Measurements from ENCODE around the gene S100Z.
"Not testable (repeated sequence)": the region's sequence is repeated elsewhere in the genome, so short reads cannot be mapped to it uniquely, and the experiment has no call there.

The S100Z gene

DNA sequence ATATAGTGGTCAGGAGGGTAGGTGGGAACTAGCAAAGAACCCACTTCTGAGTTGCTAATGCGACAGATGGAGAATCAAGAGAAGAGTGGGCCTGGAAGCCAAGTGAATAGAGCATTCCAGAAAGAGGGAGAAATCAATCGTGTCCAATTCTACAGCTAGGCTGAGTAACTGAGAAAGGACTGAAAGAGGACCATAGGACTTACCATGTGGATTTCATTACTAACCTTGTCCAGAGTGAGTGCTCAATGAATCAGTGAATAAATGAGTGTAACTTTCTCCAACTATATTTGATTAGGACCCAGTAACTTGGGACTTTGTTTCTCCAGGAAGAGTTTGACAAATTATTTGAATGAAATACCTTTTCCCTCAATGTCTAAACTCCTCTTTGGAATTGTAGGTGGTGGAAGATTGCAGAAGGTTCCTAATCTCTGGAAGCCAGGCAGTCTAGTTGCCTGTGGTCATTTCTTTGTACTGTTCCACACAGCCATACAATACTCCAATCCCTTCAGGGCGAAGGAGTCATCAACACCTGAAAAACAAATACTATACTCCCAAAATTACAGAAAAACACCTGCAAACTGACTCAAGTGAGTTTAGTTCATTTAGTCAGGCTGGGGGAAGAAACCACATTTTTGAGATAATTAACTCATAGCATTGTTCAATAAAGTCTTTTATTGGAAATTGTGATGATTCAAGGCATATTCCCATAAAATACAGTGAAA, 33.5 kb upstream of the S100Z start:
- no peak overlapping the region for H3K9ac ChIP-seq (ENCODE audit: low read depth, low read length)
- H3K4me1 ChIP-seq (ENCODE audit: insufficient read depth, low read length): peaks cover 4% of the 10 kb centered on the region

DNA sequence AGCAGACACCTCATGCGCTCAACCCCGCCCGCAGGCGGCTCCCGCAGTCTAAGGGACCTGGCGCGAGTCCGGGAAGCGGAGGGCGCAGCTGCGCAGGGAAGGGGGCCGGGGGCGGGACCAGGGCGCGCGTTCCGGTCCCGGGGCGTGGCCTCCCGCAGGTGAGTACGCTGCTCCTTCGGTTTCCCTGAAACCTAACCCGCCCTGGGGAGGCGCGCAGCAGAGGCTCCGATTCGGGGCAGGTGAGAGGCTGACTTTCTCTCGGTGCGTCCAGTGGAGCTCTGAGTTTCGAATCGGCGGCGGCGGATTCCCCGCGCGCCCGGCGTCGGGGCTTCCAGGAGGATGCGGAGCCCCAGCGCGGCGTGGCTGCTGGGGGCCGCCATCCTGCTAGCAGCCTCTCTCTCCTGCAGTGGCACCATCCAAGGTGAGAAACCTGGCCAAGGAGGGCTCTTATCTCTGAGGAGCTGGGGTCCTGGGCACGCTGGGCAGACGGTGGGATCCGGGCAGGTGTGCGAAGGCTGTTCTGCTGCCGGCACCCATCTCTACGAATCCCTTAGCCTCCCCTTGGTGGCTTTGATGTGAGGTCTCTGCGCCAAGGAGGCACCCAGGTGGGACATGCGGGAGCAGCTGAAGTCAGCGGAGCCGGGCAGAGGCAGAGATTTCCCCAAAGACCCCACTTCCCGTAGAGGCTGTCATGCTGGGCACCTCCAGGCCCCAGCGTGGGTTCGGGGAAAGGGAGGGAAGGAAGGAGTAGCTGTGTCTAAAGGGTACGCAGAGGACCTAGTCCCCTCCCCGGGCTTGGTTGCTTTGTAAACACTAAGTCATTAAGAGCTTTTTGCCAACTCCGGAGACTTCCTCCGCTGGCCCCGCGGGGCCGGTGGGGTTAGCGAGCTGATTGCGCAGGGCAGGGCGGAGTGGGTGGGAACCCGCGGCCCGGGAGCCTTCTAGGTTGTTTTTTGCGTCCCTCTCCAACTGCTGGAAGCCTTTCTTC, 30.7 kb upstream of the S100Z start, which contains the start of gene F2RL1:
F2RL1 (plus strand) TSS at position 187 of the 988 bp plus-strand sequence; CDS start at position 340, 153 bp downstream.
- peak within 1 kb of the TSS; percentile 95 for H3K9ac ChIP-seq (ENCODE audit: low read depth, low read length)
- no peaks in the 10 kb centered on the region for H3K9me3 ChIP-seq (ENCODE audit: control insufficient read depth, insufficient read depth, low read length)
- H3K36me3 ChIP-seq (ENCODE audit: insufficient read depth, low read length): no peaks in the 10 kb centered on the region; the same call in 1 of the 2 replicates
- peaks cover 5% of the 10 kb centered on the region for H3K4me1 ChIP-seq (ENCODE audit: insufficient read depth, low read length)

More for the DNA sequence above, 33.5 kb upstream of the S100Z start:
- Histone ChIP-seq H3K36me3 (ENCODE audit: insufficient read depth, low read length) (no peaks in the 10 kb centered on the region; the same call in 1 of the 2 replicates), H3K9me3 (ENCODE audit: control insufficient read depth, insufficient read depth, low read length) (no peaks in the 10 kb centered on the region)

DNA sequence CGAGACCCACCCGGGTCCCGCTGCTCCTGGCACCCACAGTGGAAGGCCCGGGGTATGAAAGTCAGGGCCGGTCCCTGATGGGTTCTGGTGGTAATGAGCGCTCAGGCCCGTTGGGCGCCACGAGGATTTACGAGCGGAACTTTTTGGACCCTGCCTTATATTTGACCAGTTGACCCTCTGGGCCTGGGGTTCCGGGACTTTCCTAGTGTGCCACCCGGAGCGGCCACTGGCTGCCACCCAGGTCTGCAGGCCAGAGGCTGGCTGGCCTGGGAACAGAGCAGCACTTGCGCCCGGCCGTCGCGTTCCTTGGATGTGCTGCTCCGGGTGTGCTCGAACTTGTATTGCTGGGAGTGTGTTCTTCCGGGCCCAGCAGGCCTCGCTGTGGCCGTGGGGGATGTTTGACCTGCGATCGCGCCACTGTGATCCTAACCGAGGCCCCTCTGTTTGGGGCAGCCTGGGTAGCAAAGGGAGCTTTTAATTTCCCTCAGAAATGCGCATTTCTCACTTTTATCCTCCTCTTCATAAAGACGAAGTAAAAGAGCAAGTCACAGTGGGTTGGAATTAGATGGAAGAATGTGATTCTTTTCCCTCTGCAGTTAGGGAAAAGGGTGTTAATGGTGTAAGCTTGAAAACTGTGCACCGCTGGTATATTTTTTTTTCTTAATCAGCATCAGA, 29.8 kb upstream of the S100Z start:
- Histone ChIP-seq H3K4me1 (ENCODE audit: insufficient read depth, low read length) (peaks cover 5% of the 10 kb centered on the region), H3K36me3 (ENCODE audit: insufficient read depth, low read length) (no peaks in the 10 kb centered on the region; the same call in 1 of the 2 replicates), H3K9me3 (ENCODE audit: control insufficient read depth, insufficient read depth, low read length) (no peaks in the 10 kb centered on the region), H3K9ac (ENCODE audit: low read depth, low read length) (peak overlapping the region; percentile 95)

DNA sequence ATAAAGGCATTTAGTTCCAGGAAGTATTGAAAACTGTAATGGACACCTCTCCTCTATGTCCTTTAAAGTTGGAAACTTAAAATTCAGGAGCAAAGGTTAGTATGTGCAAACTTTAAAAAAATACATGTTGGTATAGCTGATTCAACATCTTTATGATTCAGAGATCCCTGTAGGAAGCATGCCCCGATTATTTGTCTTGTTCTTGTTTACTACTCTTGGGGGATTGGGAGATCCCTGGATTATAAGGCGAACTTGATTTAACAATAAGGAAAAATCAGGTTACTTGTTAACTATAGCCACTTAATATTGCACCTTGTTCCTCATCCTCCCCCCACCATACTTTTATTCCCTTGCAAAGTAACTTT, 29.3 kb upstream of the S100Z start:
- Histone ChIP-seq H3K4me1 (ENCODE audit: insufficient read depth, low read length) (peaks cover 5% of the 10 kb centered on the region), H3K9ac (ENCODE audit: low read depth, low read length) (peak overlapping the region; percentile 95), H3K36me3 (ENCODE audit: insufficient read depth, low read length) (no peaks in the 10 kb centered on the region; the same call in 1 of the 2 replicates), H3K9me3 (ENCODE audit: control insufficient read depth, insufficient read depth, low read length) (no peaks in the 10 kb centered on the region)

DNA sequence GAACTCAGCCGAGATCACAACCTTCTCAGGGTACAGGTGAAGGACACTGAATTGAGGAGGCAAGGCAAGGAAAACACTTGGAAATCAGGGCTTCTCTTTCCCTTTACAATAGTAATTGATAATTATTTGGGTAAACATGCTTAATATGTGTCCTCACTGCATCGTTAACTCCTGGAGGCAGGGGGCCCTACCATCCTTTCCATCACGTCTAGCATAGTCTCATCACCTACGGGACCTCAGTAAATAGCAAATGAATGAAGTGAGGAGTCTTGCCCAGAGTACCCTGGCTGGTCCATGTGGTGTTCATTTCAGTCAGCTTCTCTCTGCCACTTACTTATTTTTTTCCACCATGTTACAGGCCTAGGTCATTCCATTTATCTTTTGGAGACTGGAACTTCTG, 28.7 kb upstream of the S100Z start:
- Histone ChIP-seq H3K36me3 (ENCODE audit: insufficient read depth, low read length) (no peaks in the 10 kb centered on the region; the same call in 1 of the 2 replicates), H3K9me3 (ENCODE audit: control insufficient read depth, insufficient read depth, low read length) (no peaks in the 10 kb centered on the region), H3K9ac (ENCODE audit: low read depth, low read length) (peak overlapping the region; percentile 95; the same call in 1 of the 2 replicates), H3K4me1 (ENCODE audit: insufficient read depth, low read length) (peaks cover 5% of the 10 kb centered on the region)

DNA sequence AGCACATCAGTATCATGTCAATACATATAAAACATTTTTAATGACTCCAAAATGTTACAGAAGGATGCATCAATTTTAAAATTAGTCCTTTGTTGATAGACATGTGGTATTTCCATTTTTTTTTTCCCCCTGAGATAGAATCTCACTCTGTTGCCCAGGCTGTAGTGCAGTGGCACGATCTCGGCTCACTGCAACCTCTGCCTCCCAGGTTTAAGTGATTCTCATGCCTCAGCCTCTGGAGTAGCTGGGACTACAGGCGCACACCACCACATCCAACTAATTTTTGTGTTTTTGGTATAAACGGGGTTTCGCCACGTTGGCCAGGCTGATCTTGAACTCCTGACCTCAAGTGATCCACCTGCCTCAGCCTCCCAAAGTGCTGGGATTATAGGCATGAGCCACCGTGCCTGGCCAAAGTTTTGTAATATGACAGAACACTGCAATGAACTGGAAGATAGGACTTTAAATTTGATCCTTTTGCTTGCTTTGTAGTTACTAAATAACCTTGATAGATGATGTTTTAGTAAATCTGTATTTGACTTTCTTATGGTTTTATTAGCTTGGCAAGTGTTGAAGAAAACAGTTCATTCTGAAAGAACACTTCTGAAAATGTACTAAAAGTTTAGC, 27.6 kb upstream of the S100Z start:
- not testable (repeated sequence) for H3K9ac ChIP-seq (ENCODE audit: low read depth, low read length); H3K4me1 ChIP-seq (ENCODE audit: insufficient read depth, low read length); H3K9me3 ChIP-seq (ENCODE audit: control insufficient read depth, insufficient read depth, low read length); H3K36me3 ChIP-seq (ENCODE audit: insufficient read depth, low read length)

DNA sequence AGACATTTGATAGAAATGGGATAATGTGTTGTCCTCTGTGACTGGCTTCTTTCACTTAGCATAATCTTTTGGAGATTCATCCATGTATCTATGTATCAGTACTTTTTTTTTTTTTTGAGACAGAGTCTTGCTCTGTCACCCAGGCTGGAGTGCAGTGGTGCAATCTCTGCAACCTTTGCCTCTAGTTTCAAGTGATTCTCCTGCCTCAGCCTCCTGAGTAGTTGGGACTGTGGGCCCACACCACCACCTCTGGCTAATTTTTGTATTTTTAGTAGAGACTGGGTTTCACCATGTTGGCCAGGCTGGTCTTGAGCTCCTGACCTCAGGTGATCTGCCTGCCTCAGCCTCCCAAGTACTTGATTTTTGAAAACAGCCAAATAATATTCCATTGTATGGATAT, 23.4 kb upstream of the S100Z start:
- not testable (repeated sequence) for H3K9ac ChIP-seq (ENCODE audit: low read depth, low read length); H3K36me3 ChIP-seq (ENCODE audit: insufficient read depth, low read length); H3K9me3 ChIP-seq (ENCODE audit: control insufficient read depth, insufficient read depth, low read length); H3K4me1 ChIP-seq (ENCODE audit: insufficient read depth, low read length)

DNA sequence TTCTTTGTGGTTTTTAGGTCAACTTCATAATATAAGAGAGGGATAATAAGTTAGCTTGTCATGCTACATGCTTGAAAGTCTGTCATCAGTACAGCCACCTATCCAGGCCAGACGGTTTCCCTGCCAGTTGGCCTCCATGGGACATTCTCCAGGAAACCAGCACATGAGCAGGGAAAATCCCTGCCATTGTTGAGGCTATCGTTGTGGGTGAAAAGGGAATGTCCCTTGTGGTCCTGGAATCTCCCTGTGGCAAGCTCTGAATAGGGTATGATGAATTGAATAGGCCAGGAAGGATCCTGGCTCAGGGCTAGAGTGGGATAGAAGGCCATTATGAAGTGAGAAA, 18.7 kb upstream of the S100Z start:
- Histone ChIP-seq H3K9ac (ENCODE audit: low read depth, low read length) (no peak overlapping the region), H3K9me3 (ENCODE audit: control insufficient read depth, insufficient read depth, low read length) (no peaks in the 10 kb centered on the region), H3K36me3 (ENCODE audit: insufficient read depth, low read length) (no peaks in the 10 kb centered on the region; the same call in 1 of the 2 replicates), H3K4me1 (ENCODE audit: insufficient read depth, low read length) (peaks cover 8% of the 10 kb centered on the region; the same call in 1 of the 2 replicates)

DNA sequence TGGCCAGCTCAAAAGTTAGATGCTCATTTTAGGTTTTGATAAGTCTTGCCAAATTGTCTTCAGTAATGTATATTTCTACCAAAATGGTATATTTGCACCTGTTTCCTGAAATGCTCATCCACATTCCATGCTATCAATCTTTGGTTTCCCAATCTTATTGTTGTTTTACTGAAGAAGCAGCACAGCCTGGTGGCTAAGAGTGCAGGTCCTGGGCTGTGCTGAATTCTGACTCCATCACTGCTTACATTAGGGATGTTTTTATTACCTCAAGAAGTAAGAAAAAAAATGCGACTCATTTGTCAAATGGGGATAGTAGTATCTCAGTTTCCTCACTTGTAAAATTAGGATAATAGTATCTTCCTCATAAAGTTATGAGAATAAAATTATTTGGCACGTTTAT, 13.6 kb upstream of the S100Z start:
- Histone ChIP-seq H3K36me3 (ENCODE audit: insufficient read depth, low read length) (no peaks in the 10 kb centered on the region; the same call in 1 of the 2 replicates), H3K9ac (ENCODE audit: low read depth, low read length) (no peak overlapping the region), H3K9me3 (ENCODE audit: control insufficient read depth, insufficient read depth, low read length) (no peaks in the 10 kb centered on the region), H3K4me1 (ENCODE audit: insufficient read depth, low read length) (peaks cover 11% of the 10 kb centered on the region)

DNA sequence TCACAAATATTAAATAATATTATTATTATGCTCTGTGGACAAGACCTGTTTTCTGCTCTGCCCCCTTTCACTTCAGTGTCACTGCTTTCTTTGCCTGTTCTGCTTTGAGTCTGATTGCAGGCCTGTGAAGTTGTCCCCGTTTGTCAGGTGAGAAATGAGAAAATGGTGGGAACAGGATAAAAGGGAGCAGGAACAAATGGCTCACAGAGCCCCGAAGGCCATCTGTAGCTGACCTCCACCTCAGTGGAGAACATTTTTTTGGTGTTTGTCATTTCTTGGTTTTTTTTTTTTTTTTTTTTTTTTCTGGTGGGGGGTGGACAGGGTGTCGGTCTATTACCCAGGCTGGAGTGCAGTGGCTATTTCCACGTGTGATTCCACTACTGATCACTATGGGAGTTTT, 13.2 kb upstream of the S100Z start:
- H3K9ac ChIP-seq (ENCODE audit: low read depth, low read length): no peak overlapping the region
- H3K36me3 ChIP-seq (ENCODE audit: insufficient read depth, low read length): no peaks in the 10 kb centered on the region; the same call in 1 of the 2 replicates
- H3K4me1 ChIP-seq (ENCODE audit: insufficient read depth, low read length): peaks cover 10% of the 10 kb centered on the region
- H3K9me3 ChIP-seq (ENCODE audit: control insufficient read depth, insufficient read depth, low read length): no peaks in the 10 kb centered on the region

DNA sequence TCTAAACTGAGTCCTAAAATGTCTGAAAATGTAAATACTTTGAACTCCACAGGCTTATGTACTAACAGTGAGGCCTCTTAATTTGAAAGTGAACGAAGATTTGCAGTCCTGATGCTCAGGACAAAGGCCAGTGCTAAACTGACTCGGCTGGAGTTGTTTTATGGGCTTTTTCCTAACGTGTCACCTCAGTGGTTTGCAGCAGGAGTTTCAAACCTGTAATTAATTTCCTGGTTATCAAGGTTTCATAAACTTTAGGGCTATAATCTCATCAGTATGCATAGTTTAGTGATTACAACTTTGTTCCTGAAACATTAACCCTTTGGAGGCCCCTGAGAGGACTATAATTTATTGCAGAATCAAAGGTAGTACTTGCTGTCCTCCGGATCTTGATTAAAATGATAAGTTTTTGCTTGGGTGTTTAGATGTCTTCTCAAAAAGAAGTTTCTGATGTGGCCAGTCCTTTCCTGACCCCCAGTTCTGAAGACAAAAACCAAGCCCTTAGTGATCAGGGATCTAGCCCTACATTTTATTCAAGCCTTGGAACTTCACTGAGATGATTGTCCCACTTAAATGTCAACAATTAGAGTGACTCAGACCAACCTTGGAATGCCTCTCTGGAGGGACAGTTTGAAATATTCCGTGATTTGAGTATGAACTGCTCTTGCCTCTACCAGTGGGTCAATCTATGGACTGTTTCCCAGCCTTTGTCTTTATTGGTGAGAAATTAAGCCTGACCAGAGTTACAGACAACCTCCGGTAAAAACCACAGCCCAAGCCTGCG, 11.1 kb upstream of the S100Z start:
- no peak overlapping the region for H3K9ac ChIP-seq (ENCODE audit: low read depth, low read length)
- H3K4me1 ChIP-seq (ENCODE audit: insufficient read depth, low read length): peaks cover 10% of the 10 kb centered on the region

DNA sequence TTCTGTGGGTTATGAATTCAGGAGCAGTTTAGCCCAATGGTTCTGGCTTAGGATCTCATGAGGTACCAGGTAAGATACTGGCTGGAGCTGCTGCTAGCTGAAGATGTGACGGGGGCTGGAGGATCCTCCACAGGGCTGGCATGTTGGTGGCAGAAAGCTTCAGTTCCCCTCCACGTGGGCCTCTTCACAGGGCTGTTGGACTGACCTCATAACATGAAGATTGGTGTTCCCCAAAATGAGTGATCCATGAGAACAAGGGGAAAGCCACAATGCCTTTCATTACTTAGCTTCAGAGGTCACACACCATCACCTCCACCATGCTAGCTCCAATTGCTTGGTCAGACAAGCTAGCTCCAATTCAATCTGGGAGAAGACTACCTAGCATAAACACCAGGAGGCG, 8.5 kb upstream of the S100Z start:
- Histone ChIP-seq H3K36me3 (ENCODE audit: insufficient read depth, low read length) (no peaks in the 10 kb centered on the region), H3K4me1 (ENCODE audit: insufficient read depth, low read length) (peaks cover 10% of the 10 kb centered on the region), H3K9ac (ENCODE audit: low read depth, low read length) (no peak overlapping the region), H3K9me3 (ENCODE audit: control insufficient read depth, insufficient read depth, low read length) (no peaks in the 10 kb centered on the region)

More for the DNA sequence above, 11.1 kb upstream of the S100Z start:
- Histone ChIP-seq H3K36me3 (ENCODE audit: insufficient read depth, low read length) (no peaks in the 10 kb centered on the region; the same call in 1 of the 2 replicates), H3K9me3 (ENCODE audit: control insufficient read depth, insufficient read depth, low read length) (no peaks in the 10 kb centered on the region)

DNA sequence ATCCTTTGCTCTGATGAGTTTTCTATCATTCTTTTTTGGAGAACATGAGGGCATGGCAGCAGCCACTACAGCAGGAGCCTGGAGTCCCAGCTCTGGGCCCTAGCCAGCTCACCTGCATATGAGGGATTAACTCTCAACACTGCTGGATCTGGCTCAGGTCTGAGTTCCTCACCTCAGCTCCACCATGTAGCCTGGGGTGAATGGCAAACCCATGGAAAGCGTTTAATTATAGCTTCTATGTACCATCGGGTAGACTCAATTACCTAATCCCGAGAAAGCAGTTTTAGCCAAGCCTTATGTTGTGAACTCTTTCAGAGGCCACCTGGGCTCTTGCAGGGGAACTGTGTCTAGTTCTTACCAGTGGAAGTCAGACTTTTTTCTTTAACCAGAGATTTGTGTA, 3.9 kb upstream of the S100Z start:
- H3K36me3 ChIP-seq (ENCODE audit: insufficient read depth, low read length): no peaks in the 10 kb centered on the region
- H3K9ac ChIP-seq (ENCODE audit: low read depth, low read length): no peak overlapping the region
- H3K4me1 ChIP-seq (ENCODE audit: insufficient read depth, low read length): no peaks in the 10 kb centered on the region
- no peaks in the 10 kb centered on the region; the same call in 1 of the 2 replicates for H3K9me3 ChIP-seq (ENCODE audit: control insufficient read depth, insufficient read depth, low read length)

Data from ES-I3 (cell line).